Measurements from ENCODE around the gene OXT.

DNA sequence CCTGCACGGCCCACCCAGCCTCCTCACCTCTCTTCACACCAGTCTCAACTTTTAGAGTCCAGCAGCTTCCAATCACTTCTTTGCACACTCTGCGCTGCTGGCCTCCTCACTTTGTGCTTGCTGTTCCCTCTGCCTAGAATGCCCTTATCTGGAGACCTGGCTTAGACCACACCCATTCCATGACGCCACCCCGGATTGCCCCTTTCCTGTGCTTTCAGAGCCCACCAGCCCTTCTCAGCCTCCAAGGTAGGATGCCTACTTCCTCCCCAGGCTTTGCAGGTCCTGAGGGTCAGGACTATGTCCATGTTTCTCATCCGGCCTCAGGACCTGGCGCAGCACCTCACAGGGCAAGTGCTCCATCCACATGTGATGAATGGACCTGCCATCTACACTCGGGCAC, 40.1 kb downstream of the OXT start:
- TF ChIP-seq HOXA7 (CRISPR knock-in tag; IDR thresholded peaks at IDR 0.05) (no peak), JUND (CRISPR knock-in tag; IDR thresholded peaks at IDR 0.05) (no peak), YY1 (IDR thresholded peaks at IDR 0.05; ENCODE audit: insufficient read depth, insufficient replicate concordance, low read depth, low read length) (no peak), POLR2AphosphoS2 (IDR thresholded peaks at IDR 0.05; ENCODE audit: low read depth, low read length) (no peak), POLR2A (IDR thresholded peaks at IDR 0.05; ENCODE audit: insufficient read depth in 1 of 2, low read depth in 2 of 2, low read length in 2 of 2) (no peak), HCFC1 (IDR thresholded peaks at IDR 0.05; ENCODE audit: low read depth, low read length) (no peak), POLR2AphosphoS5 (IDR thresholded peaks at IDR 0.05; ENCODE audit: low read depth, low read length) (no peak), ZNF468 (CRISPR knock-in tag; IDR thresholded peaks at IDR 0.05) (no peak), ZSCAN5A (CRISPR knock-in tag; IDR thresholded peaks at IDR 0.05; ENCODE audit: borderline replicate concordance) (no peak), ZNF317 (CRISPR knock-in tag; IDR thresholded peaks at IDR 0.05) (no peak)
